ENCODE data around the gene HNRNPUL1. TPM values are rescaled to one million over a fixed set of nuclear protein-coding genes. Genes with fewer than 3 reads are reported as not detected.

HNRNPUL1 gene
- total and polyA plus RNA-seq, 10 of the 15 experiments (the other 5 are each of a cell fraction or from before 2014, with no cell fraction given) = 11.1 to 276 (median 117) TPM

GRCh38 chr19:41238244-41238643 lies 25.9 kb upstream of the HNRNPUL1 start (continued):
- TF ChIP-seq E2F8 (IDR thresholded peaks at IDR 0.05; ENCODE audit: low read depth, partially characterized antibody) = no peak
- no peak for TF ChIP-seq CUX1 (IDR thresholded peaks at IDR 0.05; ENCODE audit: insufficient replicate concordance, low read depth, low read length)
- TF ChIP-seq ELK1 (IDR thresholded peaks at IDR 0.05; ENCODE audit: low read depth, low read length) = no peak
- TF ChIP-seq SREBF2 (IDR thresholded peaks at IDR 0.05; ENCODE audit: low read length) = no peak
- no peak for TF ChIP-seq DPF2 (IDR thresholded peaks at IDR 0.05)
- no peak for TF ChIP-seq MEF2B (IDR thresholded peaks at IDR 0.05; ENCODE audit: partially characterized antibody, poor library complexity, severe bottlenecking)
- no peak for TF ChIP-seq KAT2A (conservative IDR thresholded peaks at IDR 0.05; ENCODE audit: control insufficient read depth, low read depth, low read length)
- TF ChIP-seq BCL11A (IDR thresholded peaks at IDR 0.05; ENCODE audit: low read depth, low read length) = no peak
- no peak for TF ChIP-seq ZZZ3 (IDR thresholded peaks at IDR 0.05; ENCODE audit: control insufficient read depth, insufficient read length, low read depth)
- no peak for TF ChIP-seq ZNF24 (IDR thresholded peaks at IDR 0.05)
- no peak for TF ChIP-seq MLLT1 (IDR thresholded peaks at IDR 0.05)
